ENCODE results near the gene LRRC2. TPM values are rescaled to one million over a fixed set of nuclear protein-coding genes. Genes with fewer than 3 reads are reported as not detected.

LRRC2 gene
- total and polyA plus RNA-seq, 9 of the 15 experiments (the other 6 are each of a cell fraction or from before 2014, with no cell fraction given) = 0.01 to 0.04 (median 0.03) TPM; not detected in 5

DNA sequence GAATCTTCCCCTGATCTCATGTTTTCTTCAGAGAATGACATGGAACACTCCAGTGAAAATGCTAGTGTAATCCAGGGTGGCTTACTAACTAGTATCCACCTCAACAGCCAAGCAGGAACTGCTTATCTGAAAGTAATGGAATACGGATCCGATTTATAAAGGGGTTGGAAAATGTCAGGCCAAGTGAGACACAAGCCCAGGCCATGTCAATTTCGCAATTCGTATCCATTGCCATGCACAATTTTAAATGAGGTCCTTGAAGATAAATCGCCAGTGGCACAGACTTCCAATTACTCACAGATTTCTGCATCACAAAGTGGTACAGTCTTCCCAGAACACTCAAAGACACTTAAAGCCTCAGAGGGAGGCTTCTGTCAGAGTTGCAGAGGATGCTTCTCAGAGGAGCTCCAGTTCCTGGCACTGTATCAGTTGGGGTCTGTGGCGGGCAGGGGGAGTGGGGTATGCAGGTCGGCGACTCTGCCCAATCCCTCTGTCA lies 29.8 kb upstream of the LRRC2 start:
- TF ChIP-seq RBM39 (optimal IDR thresholded peaks at IDR 0.05; ENCODE audit: low read depth, low read length) (no peak), ZNF140 (CRISPR knock-in tag; IDR thresholded peaks at IDR 0.05) (no peak), ARID3B (CRISPR knock-in tag; IDR thresholded peaks at IDR 0.05; ENCODE audit: borderline replicate concordance) (no peak), ADNP (tag; IDR thresholded peaks at IDR 0.05) (no peak), ASH1L (IDR thresholded peaks at IDR 0.05; ENCODE audit: borderline replicate concordance, low read depth, partially characterized antibody) (no peak), ZNF133 (CRISPR knock-in tag; IDR thresholded peaks at IDR 0.05) (no peak), SREBF1 (IDR thresholded peaks at IDR 0.05; ENCODE audit: borderline replicate concordance, low read depth, low read length) (no peak), SMARCA4 (IDR thresholded peaks at IDR 0.05) (no peak), POLR2G (IDR thresholded peaks at IDR 0.05; ENCODE audit: low read depth, low read length) (no peak), ZNF324 (CRISPR knock-in tag; IDR thresholded peaks at IDR 0.05) (no peak), ZNF263 (CRISPR knock-in tag; IDR thresholded peaks at IDR 0.05; ENCODE audit: borderline replicate concordance) (no peak), MAFK (IDR thresholded peaks at IDR 0.05; ENCODE audit: low read length) (no peak), DPF2 (IDR thresholded peaks at IDR 0.05) (no peak), ARID3A (IDR thresholded peaks at IDR 0.05; ENCODE audit: borderline replicate concordance, low read depth, low read length) (no peak), SUPT5H (IDR thresholded peaks at IDR 0.05) (no peak), NCOA6 (IDR thresholded peaks at IDR 0.05) (no peak), TCF15 (CRISPR knock-in tag; IDR thresholded peaks at IDR 0.05) (no peak), POLR2B (IDR thresholded peaks at IDR 0.05; ENCODE audit: low read depth, partially characterized antibody) (no peak), ZFPM2 (CRISPR knock-in tag; IDR thresholded peaks at IDR 0.05) (no peak)
- no peak for FAIRE-seq
- no peak for DNase-seq (ENCODE audit: extremely low read depth in 1 of 4, low spot score in 3 of 4)
- Histone ChIP-seq H3K9ac (ENCODE audit: insufficient read depth in 1 of 2, low read depth in 2 of 2, low read length in 2 of 2) (no peak overlapping the region), H3K9me3 (replicated peaks; ENCODE audit: control insufficient read depth, insufficient read depth, low read depth, low read length) (no peaks in the 10 kb centered on the region), H3K27ac (ENCODE audit: extremely low read depth, low read depth, low read length) (no peak overlapping the region), H4K20me1 (replicated peaks; ENCODE audit: control insufficient read depth, insufficient read depth, low read length) (peaks cover 4% of the 10 kb centered on the region; the same call in 1 of the 2 replicates), H2AFZ (ENCODE audit: low read depth, low read length) (no peak overlapping the region), H3K36me3 (ENCODE audit: control insufficient read depth, insufficient read depth, low read length) (no peaks in the 10 kb centered on the region), H3K27me3 (ENCODE audit: control insufficient read depth in 2 of 2, insufficient read depth in 2 of 2, low read length in 2 of 2) (peaks cover 31 to 41% of the 10 kb centered on the region in 2 experiments), H3K4me1 (replicated peaks in 1 of 2; ENCODE audit: control insufficient read depth in 2 of 2, insufficient read depth in 2 of 2, low read length in 2 of 2) (no peaks in the 10 kb centered on the region), H3K9me1 (ENCODE audit: control insufficient read depth, insufficient read depth, low read length) (no peaks in the 10 kb centered on the region), H3K79me2 (ENCODE audit: control insufficient read depth, insufficient read depth, low read length) (no peaks in the 10 kb centered on the region), H3K4me2 (ENCODE audit: insufficient read depth, low read length) (no peak overlapping the region), H3K4me3 (no peak overlapping the region)
- BruUV-seq (replicated peaks) = no TSS peak
- intact Hi-C loops (cut with micrococcal nuclease) = no loop called here
- ChIA-PET POLR2A (interaction anchor here (0.6 to 1.2 kb wide), 2 partner anchors 12 to 148 kb away, joined by 3 to 5 read pairs; no protein-coding TSS in a partner anchor), CTCF (ENCODE audit: low intra/inter-chr PET ratio) (no interaction called here)
- ATAC-seq = no peak
- in situ Hi-C loops (cut with MboI) = no loop called here
- 3% methylated on average over 8 of the region's 8 CpGs for WGBS (ENCODE audit: insufficient coverage, low coverage, missing lambda C conversion rate)
